NB4 (cell line): Measurements from ENCODE around the gene RTP3.

Experiments used
- DNase-seq: peaks from one replicate; pipeline ENCODE4 v3.0.0; 2010; ENCODE audit warnings: low read depth
- H3K4me3 ChIP-seq: one replicate; pipeline ENCODE4 v1.5.1; 2011; ENCODE audit warnings: mild to moderate bottlenecking, low read depth, low read length, moderate library complexity
- MYC ChIP-seq: IDR thresholded peaks from 2 replicates; pipeline ENCODE4 v1.6.1; 2011; ENCODE audit warnings: low read depth, low read length
- POLR2A ChIP-seq: IDR thresholded peaks from 2 replicates; pipeline ENCODE4 v1.6.1; 2011; ENCODE audit warnings: mild to moderate bottlenecking; ENCODE audit not compliant: insufficient read length; ENCODE audit errors: extremely low read depth
- TF ChIP-seq, protein P1 (sequence below): IDR thresholded peaks from 2 replicates; pipeline ENCODE4 v1.6.1; 2011; ENCODE audit warnings: low read depth, low read length
- TF ChIP-seq, protein P2 (sequence below): IDR thresholded peaks from one replicate; pipeline ENCODE4 v1.5.1; 2012; ENCODE audit warnings: low read depth, low read length

RTP3 gene

DNA sequence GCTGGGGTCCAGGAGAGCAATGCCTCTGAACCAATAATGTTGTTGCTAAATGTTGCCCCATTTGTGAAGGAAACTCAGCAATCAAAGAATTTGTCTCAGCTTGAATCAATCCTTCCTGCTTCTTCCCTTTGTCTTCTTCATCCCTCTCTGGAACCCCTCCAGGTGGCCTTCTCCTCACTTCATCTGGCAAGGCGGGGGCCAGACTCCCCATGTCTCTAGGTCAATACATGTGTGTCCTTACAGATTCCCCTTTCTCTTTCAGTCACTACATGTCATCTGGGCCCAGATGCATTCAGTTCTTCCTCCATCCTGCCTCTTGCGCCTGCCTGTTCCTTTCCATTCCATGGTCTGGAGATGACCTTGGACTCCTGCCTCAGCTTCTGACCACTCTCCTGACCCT is 25.0 kb upstream of the RTP3 start:
- TF ChIP-seq, protein P1, sequence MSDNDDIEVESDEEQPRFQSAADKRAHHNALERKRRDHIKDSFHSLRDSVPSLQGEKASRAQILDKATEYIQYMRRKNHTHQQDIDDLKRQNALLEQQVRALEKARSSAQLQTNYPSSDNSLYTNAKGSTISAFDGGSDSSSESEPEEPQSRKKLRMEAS = no peak
- no peak for TF ChIP-seq POLR2A
- TF ChIP-seq, protein P2, sequence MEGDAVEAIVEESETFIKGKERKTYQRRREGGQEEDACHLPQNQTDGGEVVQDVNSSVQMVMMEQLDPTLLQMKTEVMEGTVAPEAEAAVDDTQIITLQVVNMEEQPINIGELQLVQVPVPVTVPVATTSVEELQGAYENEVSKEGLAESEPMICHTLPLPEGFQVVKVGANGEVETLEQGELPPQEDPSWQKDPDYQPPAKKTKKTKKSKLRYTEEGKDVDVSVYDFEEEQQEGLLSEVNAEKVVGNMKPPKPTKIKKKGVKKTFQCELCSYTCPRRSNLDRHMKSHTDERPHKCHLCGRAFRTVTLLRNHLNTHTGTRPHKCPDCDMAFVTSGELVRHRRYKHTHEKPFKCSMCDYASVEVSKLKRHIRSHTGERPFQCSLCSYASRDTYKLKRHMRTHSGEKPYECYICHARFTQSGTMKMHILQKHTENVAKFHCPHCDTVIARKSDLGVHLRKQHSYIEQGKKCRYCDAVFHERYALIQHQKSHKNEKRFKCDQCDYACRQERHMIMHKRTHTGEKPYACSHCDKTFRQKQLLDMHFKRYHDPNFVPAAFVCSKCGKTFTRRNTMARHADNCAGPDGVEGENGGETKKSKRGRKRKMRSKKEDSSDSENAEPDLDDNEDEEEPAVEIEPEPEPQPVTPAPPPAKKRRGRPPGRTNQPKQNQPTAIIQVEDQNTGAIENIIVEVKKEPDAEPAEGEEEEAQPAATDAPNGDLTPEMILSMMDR = no peak
- no peak for TF ChIP-seq MYC
- no peak for DNase-seq
- no peak overlapping the region for H3K4me3 ChIP-seq

DNA sequence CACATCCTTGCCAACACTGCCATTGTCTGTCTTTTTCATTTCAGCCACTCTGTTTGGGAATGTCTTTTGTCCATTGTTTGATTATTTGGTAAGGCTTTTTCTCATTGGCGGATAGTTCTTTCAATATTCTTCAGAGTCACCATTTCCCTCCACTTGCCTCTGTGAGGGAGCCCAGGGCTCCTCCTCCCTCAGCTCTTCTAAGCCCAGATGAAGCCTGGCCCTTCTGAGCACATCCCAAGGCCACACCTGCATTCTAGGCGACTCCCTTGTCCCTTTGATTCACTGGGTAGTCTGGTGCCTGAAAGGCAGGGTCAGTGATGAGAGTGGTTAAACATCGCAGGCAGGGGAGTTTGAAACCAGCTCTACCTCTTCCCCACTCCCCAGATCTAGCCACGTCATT is 20.6 kb upstream of the RTP3 start:
- no peak for TF ChIP-seq POLR2A
- TF ChIP-seq, protein P2 = no peak
- no peak for TF ChIP-seq MYC
- TF ChIP-seq, protein P1 = no peak
- H3K4me3 ChIP-seq = no peak overlapping the region
- no peak for DNase-seq

DNA sequence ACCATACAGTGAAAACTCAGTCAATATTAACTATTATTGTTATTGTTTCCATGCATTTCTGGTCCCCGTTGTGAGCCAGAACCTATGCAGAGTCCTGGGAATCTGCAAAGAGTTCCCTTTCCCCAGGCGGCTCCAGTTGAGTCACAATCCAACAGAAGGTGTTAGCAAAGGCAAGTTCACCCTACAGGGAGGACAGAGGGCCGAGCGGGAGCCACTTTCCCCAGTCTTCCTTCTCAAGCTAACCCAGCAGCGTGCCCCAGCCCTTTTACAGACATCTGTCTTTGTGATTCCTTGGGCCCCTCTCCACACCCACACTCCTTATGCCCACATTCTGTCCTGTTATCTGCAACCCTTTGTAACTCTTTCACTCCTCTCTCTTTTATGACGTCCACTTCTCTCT is 20.0 kb upstream of the RTP3 start:
- TF ChIP-seq POLR2A (no peak), MYC (no peak)
- TF ChIP-seq, protein P1 = no peak
- no peak overlapping the region for H3K4me3 ChIP-seq
- DNase-seq = no peak

DNA sequence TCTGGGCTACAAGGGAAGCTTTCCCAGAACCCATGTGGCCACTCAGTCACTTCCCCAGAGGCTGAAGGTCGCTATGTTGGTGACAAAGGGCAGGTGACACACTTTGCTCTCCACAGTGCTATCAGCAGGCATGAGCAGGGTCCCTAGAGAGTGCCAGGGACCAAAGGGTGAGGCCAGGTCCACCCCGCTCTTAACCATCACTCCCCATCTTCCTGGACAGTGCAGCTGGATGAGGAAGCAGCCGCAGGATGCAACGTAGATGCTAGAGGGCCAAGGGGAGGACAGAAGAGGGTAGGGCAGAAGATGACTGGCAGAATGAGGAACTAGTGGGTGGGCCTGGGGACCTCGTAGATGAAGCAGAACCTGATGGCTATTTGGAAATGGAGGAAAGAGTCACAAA is 19.4 kb upstream of the RTP3 start:
- TF ChIP-seq POLR2A (no peak), MYC (no peak)
- TF ChIP-seq, protein P1 = no peak
- TF ChIP-seq, protein P2 = no peak
- peak; percentile 40 for DNase-seq
- H3K4me3 ChIP-seq = no peak overlapping the region

DNA sequence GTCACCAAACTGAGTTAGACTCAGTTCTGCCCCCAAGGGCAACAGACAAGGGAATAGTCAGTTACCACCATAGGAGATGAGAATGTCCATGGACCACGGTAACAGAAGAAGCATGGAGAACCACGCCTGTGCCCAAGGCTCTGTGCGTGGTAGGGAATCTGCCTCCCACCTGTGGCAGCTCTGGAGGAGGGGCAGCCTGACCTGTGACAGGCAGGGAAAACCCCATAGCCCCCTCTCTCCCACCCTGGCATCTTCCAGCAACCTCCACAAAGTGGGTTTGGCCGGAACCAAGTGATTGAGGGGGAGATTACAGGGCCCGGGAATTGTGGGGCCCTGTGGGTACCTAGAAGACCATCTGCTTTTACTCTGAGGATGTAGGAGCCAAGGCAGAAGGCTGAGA is 18.8 kb upstream of the RTP3 start:
- TF ChIP-seq, protein P2 = no peak
- TF ChIP-seq POLR2A = no peak
- TF ChIP-seq, protein P1 = no peak
- no peak for TF ChIP-seq MYC
- H3K4me3 ChIP-seq = no peak overlapping the region
- no peak for DNase-seq

DNA sequence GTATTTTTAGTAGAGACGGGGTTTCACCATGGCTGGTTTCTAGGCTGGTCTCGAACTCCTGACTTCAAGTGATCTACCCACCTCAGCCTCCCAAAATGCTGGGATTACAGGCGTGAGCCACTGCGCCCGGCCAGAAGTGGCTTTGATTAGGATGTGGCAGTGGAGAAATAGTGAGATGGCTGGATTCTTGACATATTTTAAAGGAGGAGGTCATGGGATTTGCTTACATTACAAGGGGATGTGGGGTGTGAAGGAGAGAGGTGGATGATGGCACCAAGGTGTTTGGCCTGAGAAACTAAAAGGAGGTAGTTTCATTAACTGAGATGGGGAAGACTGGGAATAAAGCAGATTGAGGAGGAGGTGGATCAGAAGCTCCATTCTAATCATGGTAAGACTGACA is 18.1 kb upstream of the RTP3 start:
- no peak for DNase-seq
- TF ChIP-seq POLR2A = no peak
- TF ChIP-seq, protein P1 = no peak
- no peak for TF ChIP-seq MYC
- TF ChIP-seq, protein P2 = no peak
- H3K4me3 ChIP-seq = no peak overlapping the region
